Coronary artery (tissue), 2 donors: Measurements from ENCODE around the gene CHST11.

Experiments
- DNase-seq: peaks from one replicate; pipeline ENCODE4 v3.0.0-alpha.2; 2017; ENCODE audit warnings: low spot score
- H3K27ac ChIP-seq, 2 donors: fragments of 200-600 bp; sonication (generic); one replicate each; pipeline ENCODE4 v1.5.1; 2016 to 2019
- H3K4me3 ChIP-seq: fragments of 200-600 bp; sonication (generic); 2 replicates; pipeline ENCODE4 v1.5.1; 2016; ENCODE audit warnings: mild to moderate bottlenecking, moderate library complexity
- CTCF ChIP-seq: fragments of 200-600 bp; sonication (generic); IDR thresholded peaks from one replicate; pipeline ENCODE4 v1.5.1; 2019; ENCODE audit warnings: antibody characterized with exemption

Gene CHST11

GRCh38 chr12:104575442-104576186 is 118.9 kb downstream of the CHST11 start:
- DNase-seq: no peak
- Histone ChIP-seq H3K27ac (no peak overlapping the region), H3K4me3 (no peak overlapping the region)
- no peak for TF ChIP-seq CTCF

DNA sequence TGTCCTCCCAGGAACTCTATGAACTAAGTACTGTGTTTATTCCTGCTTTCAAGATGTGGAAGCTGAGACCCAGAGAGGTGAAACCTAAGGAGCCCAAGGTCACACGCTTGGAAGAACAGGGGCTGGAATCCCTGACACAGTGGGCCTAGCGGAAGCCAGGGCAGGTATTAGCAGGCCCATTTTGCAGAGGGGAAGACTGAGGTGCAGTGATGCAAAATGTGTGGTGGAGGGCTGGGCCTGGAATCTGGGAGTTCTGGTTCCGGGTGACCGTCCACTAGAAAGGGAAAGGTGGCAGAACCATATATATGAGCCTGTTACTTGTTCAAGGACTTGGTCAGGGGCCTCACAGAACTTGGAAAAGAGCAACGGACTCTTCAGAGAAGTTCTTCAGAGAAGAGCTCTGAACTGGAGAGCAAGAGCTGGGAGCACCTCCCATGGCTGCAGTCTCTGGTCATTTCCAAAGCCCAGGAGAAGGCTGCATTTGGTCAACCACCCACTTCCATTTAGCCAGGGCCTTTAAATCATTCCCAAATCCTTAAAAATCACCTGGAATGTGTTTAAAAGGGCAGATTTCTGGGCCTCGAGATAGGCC is 119.5 kb downstream of the CHST11 start:
- DNase-seq: no peak
- no peak for TF ChIP-seq CTCF
- H3K27ac ChIP-seq: no peak overlapping the region
- H3K4me3 ChIP-seq: no peak overlapping the region

GRCh38 chr12:104576980-104577580 is 120.3 kb downstream of the CHST11 start:
- TF ChIP-seq CTCF: no peak
- no peak for DNase-seq
- Histone ChIP-seq H3K27ac (no peak overlapping the region), H3K4me3 (no peak overlapping the region)

DNA sequence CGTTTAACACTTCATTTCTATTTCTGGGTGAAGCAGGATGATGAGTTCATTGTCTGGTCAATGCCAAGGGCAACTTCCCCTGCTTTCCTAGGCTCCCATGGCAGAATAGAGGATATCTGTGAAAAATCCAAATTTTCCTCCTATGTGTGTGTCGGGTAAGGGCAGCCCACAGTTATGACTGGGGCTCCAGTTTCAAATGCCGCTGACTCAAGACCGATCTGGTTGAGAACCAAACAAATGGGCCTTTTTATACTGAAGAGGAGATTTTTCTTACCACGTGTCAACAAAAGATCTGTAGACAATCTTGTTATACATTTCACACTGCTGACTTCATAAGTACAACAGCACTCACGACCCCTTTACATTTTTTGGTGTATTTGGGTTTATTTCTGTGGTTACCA is 120.8 kb downstream of the CHST11 start:
- no peak for TF ChIP-seq CTCF
- Histone ChIP-seq H3K27ac (no peak overlapping the region), H3K4me3 (no peak overlapping the region)
- no peak for DNase-seq

DNA sequence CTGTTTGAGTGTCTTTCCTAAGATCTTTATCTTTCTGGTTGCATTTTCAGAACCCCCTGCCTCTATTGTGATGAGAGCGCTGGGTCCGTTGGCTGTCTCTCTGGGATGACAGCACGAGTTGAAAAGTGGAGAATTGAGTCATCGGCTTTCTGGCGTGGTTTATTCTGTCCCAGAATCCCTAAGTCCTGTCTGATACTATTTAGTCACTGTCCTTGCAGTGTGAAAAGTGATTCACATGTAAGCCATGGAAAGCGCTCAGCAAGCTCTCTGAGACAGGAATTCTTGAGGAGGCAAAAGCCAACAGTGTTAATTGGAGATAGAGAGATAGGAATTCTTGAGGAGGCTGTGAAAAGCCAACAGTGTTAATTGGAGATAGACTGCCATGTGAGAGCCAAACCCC is 121.7 kb downstream of the CHST11 start:
- no peak overlapping the region for H3K4me3 ChIP-seq
- H3K27ac ChIP-seq: no peak overlapping the region
- no peak for TF ChIP-seq CTCF
- no peak for DNase-seq

- no peak for DNase-seq
- no peak for TF ChIP-seq CTCF
- Histone ChIP-seq H3K27ac (no peak overlapping the region), H3K4me3 (no peak overlapping the region)
Measured at GRCh38 chr12:104579718-104580495, 123.2 kb downstream of the CHST11 start.
